H4 (cell line): ENCODE measurements around the gene TRPC4. TPM values are rescaled to one million over a fixed set of nuclear protein-coding genes. Genes with fewer than 3 reads are reported as not detected.

Experiments used
- DNase-seq: peaks from one replicate; pipeline ENCODE4 v3.0.0-alpha.2; 2015; ENCODE audit warnings: low spot score
- total RNA-seq: library from RNA; depleted of rRNA; stranded (reverse); fragments of >200 nt; shearing (Covaris generic); gene quantifications from 2 replicates; pipeline ENCODE4 v1.2.3, GENCODE V29; 2014; rRNA removed

The TRPC4 gene
- total RNA-seq, result 0.41 and 1.3 TPM in 2 replicates

GRCh38 chr13:37869756-37870488 lies at the start of gene TRPC4:
TRPC4 (minus strand) TSS chr13:37869772; CDS start chr13:37783333, 86,439 bp downstream.
- DNase-seq, result peak; percentile 57

- DNase-seq, result no peak
Observed at GRCh38 chr13:37918751-37919150, 49.2 kb upstream of the TRPC4 start.

GRCh38 chr13:37918116-37918714 lies 48.6 kb upstream of the TRPC4 start:
- DNase-seq, result no peak

- DNase-seq, result no peak
Observed at GRCh38 chr13:37914781-37915391, 45.3 kb upstream of the TRPC4 start.

GRCh38 chr13:37910790-37911189 lies 41.2 kb upstream of the TRPC4 start:
- no peak for DNase-seq

- no peak for DNase-seq
Observed at GRCh38 chr13:37906880-37907279, 37.3 kb upstream of the TRPC4 start.

- no peak for DNase-seq
Observed at GRCh38 chr13:37905736-37906135, 36.2 kb upstream of the TRPC4 start.

- no peak for DNase-seq
Observed at GRCh38 chr13:37899753-37900152, 30.2 kb upstream of the TRPC4 start.

GRCh38 chr13:37893321-37893720 lies 23.7 kb upstream of the TRPC4 start:
- no peak for DNase-seq

GRCh38 chr13:37889820-37890219 lies 20.2 kb upstream of the TRPC4 start:
- no peak for DNase-seq

- no peak for DNase-seq
Observed at GRCh38 chr13:37889102-37889501, 19.5 kb upstream of the TRPC4 start.

GRCh38 chr13:37886879-37887278 lies 17.3 kb upstream of the TRPC4 start:
- no peak for DNase-seq

- no peak for DNase-seq
Observed at GRCh38 chr13:37884674-37885073, 15.1 kb upstream of the TRPC4 start.

- DNase-seq, result no peak
Observed at GRCh38 chr13:37884026-37884425, 14.5 kb upstream of the TRPC4 start.

GRCh38 chr13:37878921-37879320 lies 9.3 kb upstream of the TRPC4 start:
- DNase-seq, result no peak

GRCh38 chr13:37878496-37878895 lies 8.9 kb upstream of the TRPC4 start:
- no peak for DNase-seq

GRCh38 chr13:37870895-37871550 lies 1.5 kb upstream of the TRPC4 start:
- DNase-seq, result peak; percentile 37

- no peak for DNase-seq
Observed at GRCh38 chr13:37870489-37870845, 895 bp upstream of the TRPC4 start.

GRCh38 chr13:37869506-37869755 lies 141 bp downstream of the TRPC4 start:
- no peak for DNase-seq

GRCh38 chr13:37868691-37869505 lies 674 bp downstream of the TRPC4 start:
- no peak for DNase-seq

- no peak for DNase-seq
Observed at GRCh38 chr13:37863708-37864107, 5.9 kb downstream of the TRPC4 start.

GRCh38 chr13:37835392-37835791 lies 34.2 kb downstream of the TRPC4 start:
- no peak for DNase-seq
